ENCODE results near the gene SRRM2.

Gene SRRM2

DNA sequence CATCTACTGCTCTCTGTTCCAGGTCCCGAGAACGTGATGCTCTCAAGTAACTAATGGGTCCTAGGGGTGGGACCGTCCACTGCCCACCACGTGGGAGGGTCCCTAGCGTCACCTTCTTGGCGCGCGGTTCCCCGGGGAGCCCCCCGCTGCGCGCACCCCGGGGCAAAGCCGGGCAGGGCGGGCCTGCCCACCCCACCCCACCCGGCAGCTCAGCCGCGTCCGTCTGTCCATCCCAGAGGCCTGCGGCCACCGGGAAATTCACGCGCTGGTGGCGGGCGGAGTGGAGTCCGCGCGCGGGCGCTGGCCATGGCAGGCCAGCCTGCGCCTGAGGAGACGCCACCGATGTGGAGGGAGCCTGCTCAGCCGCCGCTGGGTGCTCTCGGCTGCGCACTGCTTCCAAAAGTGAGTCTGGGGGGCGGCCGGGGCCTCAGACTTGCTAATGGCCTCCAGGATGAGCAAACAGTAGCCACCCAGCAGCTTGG lies 46.3 kb downstream of the SRRM2 start:
- no peak for DNase-seq (ENCODE audit: low spot score)

DNA sequence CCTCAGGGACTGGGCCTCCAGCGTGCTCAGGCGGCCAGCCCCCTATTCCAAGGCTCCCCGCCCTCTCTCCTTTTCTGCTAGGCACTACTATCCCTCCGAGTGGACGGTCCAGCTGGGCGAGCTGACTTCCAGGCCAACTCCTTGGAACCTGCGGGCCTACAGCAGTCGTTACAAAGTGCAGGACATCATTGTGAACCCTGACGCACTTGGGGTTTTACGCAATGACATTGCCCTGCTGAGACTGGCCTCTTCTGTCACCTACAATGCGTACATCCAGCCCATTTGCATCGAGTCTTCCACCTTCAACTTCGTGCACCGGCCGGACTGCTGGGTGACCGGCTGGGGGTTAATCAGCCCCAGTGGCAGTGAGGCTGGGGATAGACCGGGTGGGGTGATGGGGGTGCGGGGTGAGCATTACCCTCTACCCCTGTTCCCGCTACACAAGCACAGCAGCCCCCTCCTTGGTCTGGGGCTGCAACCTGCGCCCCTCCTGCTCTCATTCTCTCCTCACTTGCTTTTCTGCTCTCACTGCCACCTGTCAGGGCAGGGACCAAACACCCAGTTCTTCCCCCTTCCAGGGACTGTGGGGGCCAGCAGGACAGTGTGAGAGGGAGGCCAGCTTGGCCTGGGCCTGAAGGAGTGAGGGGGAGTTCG lies 46.9 kb downstream of the SRRM2 start:
- no peak for DNase-seq (ENCODE audit: low spot score)

DNA sequence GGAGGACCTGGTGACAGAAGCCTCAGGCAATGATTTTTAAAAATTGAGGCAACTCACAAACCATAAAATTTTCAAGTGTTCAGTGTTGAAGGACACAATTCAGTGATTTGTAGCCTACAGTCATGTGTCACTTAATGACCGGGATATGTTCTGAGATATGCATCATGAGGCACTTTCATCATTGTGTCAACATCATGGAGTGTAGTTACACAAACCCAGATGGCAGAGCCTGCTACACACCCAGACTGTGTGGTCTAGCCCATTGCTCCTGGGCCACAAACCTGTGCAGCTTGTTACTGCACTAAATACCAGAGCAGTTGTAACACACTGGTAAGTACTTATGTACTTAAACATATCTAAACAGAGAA lies 47.4 kb downstream of the SRRM2 start:
- no peak for DNase-seq (ENCODE audit: low spot score)

DNA sequence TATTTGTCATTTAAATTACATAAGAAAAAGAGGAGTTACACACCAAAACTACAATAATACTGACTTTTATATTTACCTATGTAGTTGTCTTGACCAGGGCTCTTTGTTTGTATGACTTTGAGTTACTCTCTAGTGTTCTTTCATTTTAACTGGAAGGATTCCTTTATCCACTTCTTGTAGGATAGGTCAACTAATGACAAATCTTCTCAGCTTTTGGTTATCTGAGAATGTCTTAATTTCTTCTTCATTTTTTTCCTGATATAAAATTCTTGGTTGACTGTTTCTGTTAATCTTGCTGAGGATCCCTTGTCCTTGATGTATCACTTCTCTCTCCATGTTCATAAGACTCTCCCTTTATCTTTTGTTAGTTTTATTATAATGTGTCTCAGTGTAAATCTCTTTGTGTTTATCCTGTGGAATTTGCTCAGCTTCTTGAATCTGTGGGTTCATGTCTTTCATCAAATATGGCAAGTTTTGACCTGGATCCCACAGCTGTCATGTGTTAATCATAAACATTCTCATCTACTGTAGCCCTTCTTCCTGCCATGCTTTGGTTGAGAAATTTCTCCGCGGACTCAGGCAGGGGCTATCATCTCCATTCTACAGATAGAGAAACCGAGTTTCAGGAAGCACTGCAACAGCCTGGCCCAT lies 51.2 kb downstream of the SRRM2 start:
- no peak for DNase-seq (ENCODE audit: low spot score)

DNA sequence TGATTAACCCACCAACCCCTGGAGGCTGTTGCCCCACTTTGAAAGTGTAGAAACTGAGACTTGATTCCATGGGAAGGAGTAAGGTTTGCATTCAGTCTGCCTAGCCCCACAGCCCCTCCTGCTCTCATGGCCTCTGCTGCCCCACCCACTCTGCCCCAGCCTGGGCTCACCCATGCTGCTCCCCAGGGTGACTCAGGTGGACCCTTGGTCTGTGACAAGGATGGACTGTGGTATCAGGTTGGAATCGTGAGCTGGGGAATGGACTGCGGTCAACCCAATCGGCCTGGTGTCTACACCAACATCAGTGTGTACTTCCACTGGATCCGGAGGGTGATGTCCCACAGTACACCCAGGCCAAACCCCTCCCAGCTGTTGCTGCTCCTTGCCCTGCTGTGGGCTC lies 52.3 kb downstream of the SRRM2 start:
- DNase-seq (ENCODE audit: low spot score) = no peak

DNA sequence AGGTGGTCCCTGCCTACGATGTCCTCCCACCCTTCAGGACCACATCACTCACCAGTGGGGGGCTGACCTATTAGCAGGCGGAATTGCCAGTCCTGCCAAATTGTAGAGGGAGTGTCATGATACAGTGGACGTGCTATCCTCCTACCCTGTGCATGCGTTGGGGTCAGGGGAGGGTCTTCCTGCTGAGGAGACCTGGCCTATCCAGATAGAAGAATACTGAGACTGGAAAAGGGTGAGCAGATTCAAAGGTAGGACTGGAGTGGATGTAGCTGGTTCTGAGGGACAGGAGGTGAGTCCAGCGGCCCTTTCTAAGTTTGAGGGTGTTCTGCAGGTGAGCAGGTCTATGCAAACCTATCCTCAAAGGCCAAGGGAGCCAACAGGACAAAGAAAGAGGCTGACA lies 53.8 kb downstream of the SRRM2 start:
- no peak for DNase-seq (ENCODE audit: low spot score)

DNA sequence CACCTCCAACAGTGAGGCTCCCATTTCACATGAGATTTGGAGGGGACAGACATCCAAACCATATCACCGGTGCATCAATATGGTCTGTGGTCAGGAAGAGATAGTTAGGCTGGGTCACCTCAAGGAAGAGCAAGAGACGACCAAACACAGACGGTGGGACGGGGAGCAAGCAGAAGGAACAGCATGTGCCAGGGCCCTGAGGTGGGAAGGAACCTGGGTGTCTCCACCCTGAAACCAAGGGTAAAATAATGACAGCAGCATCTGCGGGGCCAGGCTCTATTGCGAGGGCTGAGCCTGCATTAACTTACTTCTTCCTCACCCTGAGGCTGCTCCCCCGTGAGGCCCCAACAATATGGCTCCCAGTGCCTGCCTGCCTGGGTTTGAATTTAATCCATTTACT lies 55.7 kb downstream of the SRRM2 start:
- no peak for DNase-seq (ENCODE audit: low spot score)

DNA sequence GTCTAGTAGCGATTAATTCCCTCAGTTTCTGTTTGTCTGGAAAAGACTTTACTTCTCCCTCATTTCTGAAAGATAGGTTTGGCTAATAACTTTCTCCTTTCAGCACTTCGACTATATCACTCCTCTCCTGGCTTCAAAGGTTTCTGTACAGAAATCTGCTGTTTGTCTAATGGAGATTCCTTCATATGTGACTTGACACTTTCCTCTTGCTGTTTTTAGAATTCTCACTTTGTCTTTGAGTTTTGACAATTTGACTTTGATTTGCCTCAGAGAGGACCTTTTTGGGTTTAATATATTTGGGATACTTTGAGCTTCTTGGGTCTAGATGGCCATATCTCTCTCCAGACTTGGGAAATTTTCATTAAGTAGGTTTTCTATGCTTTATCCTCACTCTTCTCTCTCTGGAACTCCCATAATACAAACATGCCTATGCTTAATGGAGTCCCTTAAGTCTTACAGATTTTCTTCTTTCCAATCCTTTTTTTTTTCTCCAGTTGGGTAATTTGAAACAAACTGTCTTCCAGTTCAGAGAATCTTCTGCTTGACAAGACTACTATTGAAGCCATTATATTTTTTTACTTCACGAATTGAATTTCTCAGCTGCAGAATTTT lies 56.8 kb downstream of the SRRM2 start:
- no peak for DNase-seq (ENCODE audit: low spot score)

DNA sequence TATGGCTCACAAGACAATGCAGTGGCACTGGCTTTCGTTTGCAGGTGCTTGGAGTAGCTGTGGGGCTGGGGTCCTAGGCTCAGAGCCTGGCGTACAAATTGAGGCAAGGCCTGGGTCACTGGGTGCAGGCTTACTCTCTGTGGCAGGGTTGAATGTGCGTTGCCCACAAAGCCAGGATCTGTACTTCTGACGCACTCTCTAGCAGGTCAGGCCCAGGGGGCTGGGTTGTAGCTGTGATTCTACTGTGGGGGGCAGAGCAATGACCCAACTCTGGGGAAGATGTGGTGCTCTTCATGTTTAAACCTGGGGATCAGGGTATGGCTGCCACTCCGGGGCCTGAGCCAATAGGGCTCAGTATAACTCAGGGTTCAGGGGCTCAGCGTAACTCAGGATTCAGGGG lies 58.2 kb downstream of the SRRM2 start:
- no peak for DNase-seq (ENCODE audit: low spot score)

DNA sequence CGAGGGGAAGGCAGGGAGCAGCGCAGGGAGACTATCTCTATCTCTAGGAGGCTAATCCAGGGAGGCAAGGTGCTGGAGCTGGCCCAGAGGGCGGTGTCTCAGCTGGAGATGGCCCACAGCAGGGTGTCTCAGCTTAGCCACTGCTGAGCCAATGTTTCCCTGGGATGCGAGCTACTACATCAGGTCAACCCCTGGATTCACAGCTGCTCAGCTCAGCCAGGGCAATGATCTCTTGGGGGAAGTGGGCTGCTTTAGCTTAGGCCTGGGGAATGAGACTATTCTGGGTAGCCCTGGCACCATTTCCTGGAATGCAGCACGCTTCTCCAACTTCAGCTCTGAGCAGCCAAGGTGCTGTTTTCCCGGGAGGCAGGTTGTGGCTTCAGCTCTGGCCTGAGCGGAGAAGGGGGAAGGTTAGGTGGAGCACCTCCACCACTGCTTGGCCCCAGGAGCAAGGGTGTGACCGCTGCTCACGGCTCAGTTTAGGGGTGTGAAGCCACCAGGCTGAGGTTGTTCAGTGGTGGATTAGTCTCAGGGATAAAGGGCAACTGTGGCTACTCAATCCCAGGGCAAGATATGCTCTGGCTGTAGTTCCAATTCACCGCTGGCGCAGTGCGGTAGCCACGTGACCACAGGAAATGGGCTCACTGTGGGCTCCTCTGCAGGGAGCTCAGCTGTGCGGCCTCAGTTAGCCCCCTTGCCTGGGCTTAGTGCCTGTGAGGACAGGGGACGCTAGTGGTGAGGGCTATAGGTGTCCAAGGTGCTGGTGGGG lies 59.4 kb downstream of the SRRM2 start:
- DNase-seq (ENCODE audit: low spot score) = no peak

DNA sequence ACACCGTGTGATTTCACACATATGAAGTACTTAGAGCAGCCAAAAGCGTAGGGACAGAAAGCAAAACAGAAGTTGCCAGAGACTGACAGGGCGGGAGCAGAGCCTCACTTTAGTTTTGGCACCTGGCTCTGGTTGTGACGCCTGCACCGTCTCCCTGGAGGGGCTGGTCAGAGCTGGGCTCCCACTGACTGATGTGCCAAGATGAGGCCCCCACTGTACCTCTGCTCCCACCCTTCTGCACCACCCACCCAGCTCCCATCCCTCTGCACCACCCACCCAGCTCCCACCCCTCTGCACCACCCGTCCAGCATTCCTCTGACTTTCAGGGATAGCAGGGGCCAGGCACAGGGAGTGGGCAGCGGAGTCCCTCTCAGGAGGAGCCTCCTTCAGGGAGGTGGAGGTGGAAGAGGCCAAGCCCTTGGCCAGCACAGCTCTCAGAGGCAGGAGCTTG lies 61.4 kb downstream of the SRRM2 start:
- DNase-seq (ENCODE audit: low spot score) = no peak

DNA sequence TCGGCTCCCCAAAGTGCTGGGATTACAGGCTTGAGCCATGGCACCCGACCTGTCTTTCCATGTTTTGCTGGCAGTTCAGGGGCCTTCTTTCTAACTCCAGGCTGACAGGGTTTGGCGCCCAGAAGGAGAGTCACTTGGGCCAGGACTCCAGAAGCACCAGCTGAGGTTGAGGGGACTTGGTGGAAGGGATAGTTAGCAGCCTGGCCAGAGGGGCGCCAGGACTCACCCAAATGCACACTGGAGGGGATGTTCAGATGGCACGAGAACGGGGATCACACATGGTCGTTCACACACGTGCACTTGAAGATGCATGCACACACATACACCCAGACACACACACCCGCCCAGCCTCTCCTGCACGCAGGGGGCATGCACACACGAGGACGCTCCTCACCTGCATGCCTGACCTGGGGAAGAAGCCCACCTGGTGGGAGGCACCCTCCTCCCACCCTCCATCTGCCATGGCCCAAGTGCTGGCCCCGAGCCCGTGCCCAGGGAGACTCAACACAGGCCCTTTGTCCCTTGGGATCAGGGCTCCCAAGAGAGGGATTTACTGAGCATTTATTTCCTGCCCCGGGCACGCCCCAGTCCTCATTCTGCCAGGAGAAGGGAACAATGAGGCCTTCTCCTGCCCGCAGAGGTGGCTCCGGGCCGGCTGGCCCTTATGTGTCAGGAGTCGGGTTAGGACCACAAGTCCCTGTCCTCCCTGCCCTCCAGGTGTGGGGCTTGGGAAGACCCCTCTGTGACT lies 62.3 kb downstream of the SRRM2 start:
- no peak for DNase-seq (ENCODE audit: low spot score)

DNA sequence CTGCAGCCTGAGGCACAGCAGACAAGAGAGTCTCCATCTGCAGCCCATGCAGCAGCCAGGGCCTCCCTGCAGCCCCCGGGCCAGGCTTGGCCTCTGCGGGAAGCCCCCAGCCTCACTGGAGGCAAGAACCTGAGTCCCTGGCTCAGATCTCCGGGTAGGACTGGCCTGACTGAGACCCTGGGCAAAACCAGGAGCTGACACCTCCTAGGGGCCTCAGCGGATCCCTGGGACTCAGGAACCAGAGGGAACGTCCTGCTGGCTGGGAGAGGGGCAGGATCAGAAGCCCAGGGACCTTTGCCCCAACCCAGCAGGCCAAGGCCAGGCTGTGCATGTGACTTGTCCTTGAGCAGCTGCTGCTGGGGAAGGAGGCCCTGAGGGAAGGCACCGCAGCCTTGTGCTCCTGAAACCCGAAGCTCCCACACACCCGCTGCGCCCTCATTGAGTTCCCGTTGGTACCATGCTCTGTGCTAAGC lies 62.9 kb downstream of the SRRM2 start:
- DNase-seq (ENCODE audit: low spot score) = no peak

DNA sequence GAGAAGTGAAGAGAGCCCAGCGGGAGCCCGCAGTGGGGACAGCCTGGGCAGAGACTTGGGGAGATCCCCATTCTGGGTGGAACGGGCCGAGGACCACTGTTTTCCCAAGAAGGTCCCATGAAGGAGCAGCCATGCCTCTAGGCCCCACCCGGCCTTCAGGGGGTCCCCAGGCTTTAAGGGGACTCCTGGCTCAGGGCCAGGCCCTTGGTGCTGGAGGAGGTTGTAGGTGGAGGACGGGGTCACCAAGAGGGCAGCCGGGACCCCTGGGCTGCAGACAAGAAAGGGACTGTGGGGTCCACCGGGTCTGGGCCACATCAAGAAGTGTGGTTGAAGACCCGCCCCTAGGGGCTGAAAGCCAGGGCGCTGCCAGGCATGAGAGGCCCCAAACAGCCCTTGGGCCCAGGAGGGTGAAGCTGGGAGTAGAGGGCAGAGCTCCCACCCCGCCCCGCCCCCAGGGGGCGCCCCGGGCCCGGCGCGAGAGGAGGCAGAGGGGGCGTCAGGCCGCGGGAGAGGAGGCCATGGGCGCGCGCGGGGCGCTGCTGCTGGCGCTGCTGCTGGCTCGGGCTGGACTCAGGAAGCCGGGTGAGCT lies 64.4 kb downstream of the SRRM2 start, which contains the start of gene PRSS21:
TSS of gene PRSS21 (plus strand) at position 487 of the 589 bp plus-strand sequence. CDS start at position 519, 32 bp downstream.
- DNase-seq (ENCODE audit: low spot score) = peak; percentile 27

DNA sequence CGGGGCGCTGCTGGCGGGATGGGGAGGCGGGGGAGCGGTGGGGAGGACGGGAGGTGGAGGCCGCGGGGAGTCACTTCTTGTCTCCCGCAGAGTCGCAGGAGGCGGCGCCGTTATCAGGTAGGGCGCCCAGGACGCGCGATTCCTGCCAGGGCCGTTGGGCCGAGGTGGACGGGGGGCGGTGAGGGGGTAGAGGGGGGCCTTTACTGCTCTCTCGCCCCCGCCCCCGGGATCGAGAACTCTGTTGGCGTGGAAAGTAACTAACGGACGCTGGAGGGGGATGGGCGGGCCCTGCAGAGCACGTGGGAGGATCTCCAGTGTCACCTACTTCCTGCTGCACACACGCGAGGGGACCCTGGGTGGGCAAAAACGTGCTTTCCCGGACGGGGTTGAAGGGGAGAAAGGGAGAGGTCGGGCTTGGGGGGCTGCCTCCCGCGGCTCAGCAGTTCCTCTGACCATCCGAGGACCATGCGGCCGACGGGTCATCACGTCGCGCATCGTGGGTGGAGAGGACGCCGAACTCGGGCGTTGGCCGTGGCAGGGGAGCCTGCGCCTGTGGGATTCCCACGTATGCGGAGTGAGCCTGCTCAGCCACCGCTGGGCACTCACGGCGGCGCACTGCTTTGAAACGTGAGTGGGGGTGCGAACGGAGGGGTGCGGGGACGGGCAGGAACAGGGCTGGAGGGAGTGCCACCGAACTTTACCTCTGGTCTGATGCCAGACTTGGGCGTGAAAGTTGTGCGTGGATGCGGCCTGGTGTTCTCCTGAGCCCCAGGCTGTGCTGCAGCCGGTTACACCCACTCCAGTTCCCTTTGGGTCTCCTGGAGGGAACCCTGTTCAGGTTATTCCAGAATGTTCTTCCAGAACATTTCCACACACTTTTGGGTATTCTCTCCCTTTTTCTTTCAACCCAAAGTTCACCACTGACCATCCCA lies 65.2 kb downstream of the SRRM2 start:
- DNase-seq (ENCODE audit: low spot score) = no peak

DNA sequence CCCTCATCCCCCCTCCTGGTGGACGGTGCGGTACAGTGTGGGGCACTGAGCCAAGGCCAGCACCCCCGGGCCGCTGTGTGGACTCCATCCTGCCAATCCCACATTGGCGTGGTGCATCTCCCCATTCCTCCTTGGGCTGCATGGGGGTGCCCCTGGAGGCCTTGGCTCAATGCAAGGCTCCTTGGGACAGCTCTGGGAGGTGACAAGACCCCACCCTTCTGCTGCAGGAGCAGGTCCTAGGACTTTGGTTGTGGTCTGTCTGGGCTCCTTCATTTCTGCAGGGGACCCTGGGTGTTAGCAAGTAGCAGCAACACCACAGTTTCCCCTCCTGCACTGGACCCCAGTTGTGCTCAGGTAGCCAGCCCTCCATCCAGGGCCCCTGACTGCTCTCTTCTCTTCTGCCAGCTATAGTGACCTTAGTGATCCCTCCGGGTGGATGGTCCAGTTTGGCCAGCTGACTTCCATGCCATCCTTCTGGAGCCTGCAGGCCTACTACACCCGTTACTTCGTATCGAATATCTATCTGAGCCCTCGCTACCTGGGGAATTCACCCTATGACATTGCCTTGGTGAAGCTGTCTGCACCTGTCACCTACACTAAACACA lies 65.9 kb downstream of the SRRM2 start:
- DNase-seq (ENCODE audit: low spot score) = no peak

DNA sequence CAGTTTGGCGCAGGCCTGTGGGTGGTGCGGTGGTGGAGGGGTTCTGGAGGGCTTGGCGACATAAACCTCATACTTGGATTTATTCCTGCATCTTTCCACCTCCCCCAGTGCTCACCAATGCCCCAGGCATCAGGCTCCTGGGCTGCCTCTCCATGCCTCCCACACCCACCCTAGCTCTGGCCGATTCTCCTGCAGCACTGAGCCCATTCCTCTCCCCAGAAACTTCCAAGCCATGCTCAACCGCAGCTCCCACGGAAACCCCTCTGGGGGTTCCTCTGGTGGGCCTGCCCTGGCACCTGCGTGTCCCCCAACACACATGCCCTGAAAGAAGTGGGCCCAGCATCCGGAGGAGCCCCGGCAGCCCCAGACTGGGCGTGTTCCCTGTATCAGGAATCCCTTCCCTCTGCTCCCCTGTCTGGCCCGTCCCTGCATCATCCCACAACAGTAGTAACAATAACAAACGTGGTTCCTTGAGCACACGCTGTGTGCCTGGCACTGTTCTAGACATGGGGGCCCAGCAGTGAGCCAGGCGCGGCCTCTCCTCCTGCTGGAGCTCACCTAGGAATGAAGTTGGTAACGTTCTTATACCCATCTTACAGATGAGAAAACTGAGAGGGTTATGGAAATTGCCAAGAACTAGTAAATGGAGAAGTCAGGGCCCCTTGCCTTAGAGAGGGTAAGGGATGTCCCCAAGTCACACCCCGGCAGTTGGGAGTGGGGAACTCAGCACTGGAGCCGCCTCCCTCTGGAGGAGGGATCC lies 66.9 kb downstream of the SRRM2 start:
- DNase-seq (ENCODE audit: low spot score) = no peak

DNA sequence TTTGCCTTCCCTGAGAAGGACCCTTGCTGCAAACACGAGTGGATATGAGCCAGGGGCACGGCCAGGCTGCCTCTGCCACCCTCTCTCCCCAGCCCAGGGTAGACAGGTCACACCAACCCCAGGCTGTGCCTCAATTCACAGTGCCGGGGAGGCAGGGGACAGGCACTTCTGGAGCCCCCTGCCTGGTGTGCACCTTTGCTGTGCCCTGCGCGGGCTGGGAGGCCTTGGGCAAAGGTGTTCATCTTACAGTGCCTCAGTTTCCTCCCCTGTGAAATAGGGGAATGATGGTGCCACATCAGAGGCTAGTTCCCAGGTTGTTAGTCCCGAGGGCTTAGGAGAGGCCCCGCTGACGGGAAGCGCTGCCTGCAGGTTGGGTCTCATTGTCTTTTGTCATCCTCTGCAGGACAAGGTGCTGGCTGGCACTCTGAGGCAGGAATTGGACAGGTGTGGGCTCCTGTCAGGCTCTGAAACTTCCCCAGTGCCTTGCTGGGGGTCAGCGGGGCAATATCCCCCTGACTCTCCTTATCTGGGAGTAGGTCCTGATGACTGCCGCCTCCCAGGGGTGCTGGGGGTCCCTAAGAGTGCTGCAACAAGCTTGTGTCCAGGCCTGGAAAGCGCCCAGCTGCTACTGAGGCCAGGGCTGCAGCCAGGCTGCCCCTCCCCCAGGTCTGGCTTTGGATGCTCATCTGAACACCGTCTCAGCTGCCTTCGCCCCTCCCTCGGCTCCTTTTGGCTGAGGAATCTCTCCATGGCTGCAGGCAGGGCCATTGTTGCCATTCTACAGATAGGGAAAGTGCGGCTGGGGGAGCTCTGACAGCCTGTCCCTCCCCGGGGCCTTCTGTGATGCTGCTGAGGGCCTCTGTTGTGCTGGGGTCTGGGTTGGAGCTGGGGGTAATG lies 67.7 kb downstream of the SRRM2 start:
- DNase-seq (ENCODE audit: low spot score) = no peak
